ENCODE results near the gene MINPP1. TPM values are rescaled to one million over a fixed set of nuclear protein-coding genes. Genes with fewer than 3 reads are reported as not detected.
"Not testable (repeated sequence)": the region's sequence is repeated elsewhere in the genome, so short reads cannot be mapped to it uniquely, and the experiment has no call there.

MINPP1 gene
- total and polyA plus RNA-seq, 4 donors, result 4.0 to 10.3 (median 8.6) TPM

GRCh38 chr10:87497386-87497785 lies 7.3 kb upstream of the MINPP1 start:
- H3K36me3 ChIP-seq (ENCODE audit: control insufficient read depth in 1 of 2, insufficient read depth in 2 of 2, low read length in 1 of 2); H3K27me3 ChIP-seq (ENCODE audit: control insufficient read depth in 1 of 2, insufficient read depth in 2 of 2, low read length in 1 of 2); H3K4me1 ChIP-seq (ENCODE audit: control insufficient read depth in 1 of 2, insufficient read depth in 2 of 2, low read length in 2 of 2); H3K27ac ChIP-seq (ENCODE audit: low read depth in 1 of 2, low read length in 2 of 2); H3K4me3 ChIP-seq (ENCODE audit: low read length in 2 of 2); DNase-seq; intact Hi-C loops (cut with DNase I); H3K9me3 ChIP-seq (ENCODE audit: control insufficient read depth, low read length); ATAC-seq (ENCODE audit: low FRiP score): not testable (repeated sequence)
- WGBS, 2 donors, result 89 to 93% methylated on average over 2 of the region's 2 CpGs

GRCh38 chr10:87498106-87498789 lies 6.4 kb upstream of the MINPP1 start:
- intact Hi-C loops (cut with DNase I); H3K4me1 ChIP-seq (ENCODE audit: control insufficient read depth in 1 of 2, insufficient read depth in 2 of 2, low read length in 2 of 2); H3K36me3 ChIP-seq (ENCODE audit: control insufficient read depth in 1 of 2, insufficient read depth in 2 of 2, low read length in 1 of 2); H3K27ac ChIP-seq (ENCODE audit: low read depth in 1 of 2, low read length in 2 of 2); H3K4me3 ChIP-seq (ENCODE audit: low read length in 2 of 2); DNase-seq; H3K9me3 ChIP-seq (ENCODE audit: control insufficient read depth, low read length); ATAC-seq (ENCODE audit: low FRiP score); H3K27me3 ChIP-seq (ENCODE audit: control insufficient read depth in 1 of 2, insufficient read depth in 2 of 2, low read length in 1 of 2): not testable (repeated sequence)
- 43 to 47% methylated on average over 1 of the region's 4 CpGs for WGBS, 2 donors

- H3K9me3 ChIP-seq (ENCODE audit: control insufficient read depth, low read length), result no peaks in the 10 kb centered on the region
- intact Hi-C loops (cut with DNase I), result no loop called here
- H3K4me3 ChIP-seq (ENCODE audit: low read length in 2 of 2), result no peak overlapping the region
- WGBS, 2 donors, result 50 to 58% methylated on average over 3 of the region's 3 CpGs
- ATAC-seq (ENCODE audit: low FRiP score) (no peak), DNase-seq (no peak)
- H3K36me3 ChIP-seq (ENCODE audit: control insufficient read depth in 1 of 2, insufficient read depth in 2 of 2, low read length in 1 of 2), result no peaks in the 10 kb centered on the region
- H3K4me1 ChIP-seq (ENCODE audit: control insufficient read depth in 1 of 2, insufficient read depth in 2 of 2, low read length in 2 of 2), result no peaks in the 10 kb centered on the region
- H3K27ac ChIP-seq (ENCODE audit: low read depth in 1 of 2, low read length in 2 of 2), result no peak overlapping the region
- no peaks in the 10 kb centered on the region for H3K27me3 ChIP-seq (ENCODE audit: control insufficient read depth in 1 of 2, insufficient read depth in 2 of 2, low read length in 1 of 2)
These were observed 4.0 kb upstream of the MINPP1 start for GRCh38 chr10:87500646-87501048.

DNA sequence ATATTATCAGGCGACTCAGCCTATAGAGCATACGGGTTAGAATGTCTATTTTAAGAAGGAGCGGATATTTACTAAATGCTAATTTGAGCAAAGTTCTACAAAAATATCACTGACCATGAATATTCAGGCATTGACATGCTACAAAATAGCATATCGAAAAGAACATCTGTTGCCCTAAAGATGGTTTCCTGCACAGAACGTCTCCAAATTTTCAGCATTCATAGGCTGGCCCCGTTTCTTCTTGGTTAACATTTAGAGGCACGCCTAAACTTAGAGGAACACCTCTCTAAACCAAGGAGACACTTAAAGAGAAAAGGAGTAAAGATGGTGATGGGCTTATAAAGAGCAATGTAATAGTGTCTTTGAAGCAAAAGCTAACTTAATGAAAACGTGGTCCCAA lies 1.3 kb upstream of the MINPP1 start:
- Histone ChIP-seq H3K4me3 (ENCODE audit: low read length in 2 of 2) (no peak overlapping the region), H3K4me1 (ENCODE audit: control insufficient read depth in 1 of 2, insufficient read depth in 2 of 2, low read length in 2 of 2) (peaks cover 0 to 1% of the 10 kb centered on the region in 2 donors), H3K9me3 (ENCODE audit: control insufficient read depth, low read length) (no peaks in the 10 kb centered on the region), H3K27me3 (ENCODE audit: control insufficient read depth in 1 of 2, insufficient read depth in 2 of 2, low read length in 1 of 2) (no peaks in the 10 kb centered on the region), H3K36me3 (ENCODE audit: control insufficient read depth in 1 of 2, insufficient read depth in 2 of 2, low read length in 1 of 2) (no peaks in the 10 kb centered on the region), H3K27ac (ENCODE audit: low read depth in 1 of 2, low read length in 2 of 2) (no peak overlapping the region)
- intact Hi-C loops (cut with DNase I), result no loop called here
- ATAC-seq (ENCODE audit: low FRiP score), result no peak
- WGBS, 2 donors, result 94% methylated on average over 8 of the region's 8 CpGs
- no peak for DNase-seq

DNA sequence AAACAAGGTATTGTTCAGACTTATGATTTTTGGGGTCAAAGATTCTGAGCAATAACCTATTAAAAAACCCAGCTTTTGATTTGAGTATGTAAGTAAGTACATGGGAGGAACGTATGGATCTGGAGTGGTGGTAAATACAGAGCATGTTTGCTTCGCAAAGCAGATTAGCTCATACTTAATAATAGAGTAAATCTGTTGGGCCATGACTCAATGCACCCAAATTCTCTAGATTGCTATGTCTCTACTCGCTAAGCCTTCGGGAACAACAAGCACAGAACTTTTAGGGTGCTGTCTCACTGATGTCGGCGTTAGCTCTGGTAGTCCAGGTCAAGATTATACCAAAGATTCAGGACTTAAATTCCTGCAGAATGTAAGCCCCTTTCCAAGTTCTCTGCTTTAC lies 807 bp upstream of the MINPP1 start:
- Histone ChIP-seq H3K36me3 (ENCODE audit: control insufficient read depth in 1 of 2, insufficient read depth in 2 of 2, low read length in 1 of 2) (no peaks in the 10 kb centered on the region), H3K4me3 (ENCODE audit: low read length in 2 of 2) (peak overlapping the region; percentile 55 to 87), H3K4me1 (ENCODE audit: control insufficient read depth in 1 of 2, insufficient read depth in 2 of 2, low read length in 2 of 2) (peaks cover 0 to 1% of the 10 kb centered on the region in 2 donors), H3K9me3 (ENCODE audit: control insufficient read depth, low read length) (no peaks in the 10 kb centered on the region), H3K27ac (ENCODE audit: low read depth in 1 of 2, low read length in 2 of 2) (no peak overlapping the region), H3K27me3 (ENCODE audit: control insufficient read depth in 1 of 2, insufficient read depth in 2 of 2, low read length in 1 of 2) (no peaks in the 10 kb centered on the region)
- ATAC-seq (ENCODE audit: low FRiP score), result no peak
- no peak for DNase-seq
- intact Hi-C loops (cut with DNase I), result no loop called here
- WGBS, 2 donors, result 72 to 76% methylated on average over 6 of the region's 6 CpGs

DNA sequence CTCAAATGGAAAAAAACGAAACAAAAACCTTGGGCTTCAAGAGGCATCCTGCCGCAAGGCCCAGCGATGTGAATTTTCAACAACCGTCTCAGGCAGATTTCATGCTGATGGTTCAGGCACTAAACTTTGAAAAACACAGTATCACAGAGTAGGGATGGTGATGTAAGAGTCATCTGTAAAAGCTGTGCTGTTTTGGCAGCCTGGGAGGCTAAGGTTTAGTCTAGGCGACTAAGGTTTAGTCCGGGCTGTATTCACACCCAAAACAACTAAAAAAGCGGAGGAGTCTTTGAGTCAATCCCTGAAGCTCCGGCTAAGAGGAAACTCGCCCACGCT lies 420 bp upstream of the MINPP1 start:
- Histone ChIP-seq H3K27ac (ENCODE audit: low read depth in 1 of 2, low read length in 2 of 2) (peak overlapping the region; percentile 24 to 57), H3K4me1 (ENCODE audit: control insufficient read depth in 1 of 2, insufficient read depth in 2 of 2, low read length in 2 of 2) (peaks cover 0 to 1% of the 10 kb centered on the region in 2 donors), H3K36me3 (ENCODE audit: control insufficient read depth in 1 of 2, insufficient read depth in 2 of 2, low read length in 1 of 2) (no peaks in the 10 kb centered on the region), H3K4me3 (ENCODE audit: low read length in 2 of 2) (peak overlapping the region; percentile 55 to 87), H3K9me3 (ENCODE audit: control insufficient read depth, low read length) (no peaks in the 10 kb centered on the region), H3K27me3 (ENCODE audit: control insufficient read depth in 1 of 2, insufficient read depth in 2 of 2, low read length in 1 of 2) (no peaks in the 10 kb centered on the region)
- DNase-seq, result no peak
- intact Hi-C loops (cut with DNase I), result no loop called here
- no peak for ATAC-seq (ENCODE audit: low FRiP score)
- 5 to 6% methylated on average over 10 of the region's 10 CpGs for WGBS, 2 donors

- Histone ChIP-seq H3K27me3 (ENCODE audit: control insufficient read depth in 1 of 2, insufficient read depth in 2 of 2, low read length in 1 of 2) (no peaks in the 10 kb centered on the region), H3K4me3 (ENCODE audit: low read length in 2 of 2) (peak overlapping the region; percentile 55 to 87), H3K4me1 (ENCODE audit: control insufficient read depth in 1 of 2, insufficient read depth in 2 of 2, low read length in 2 of 2) (peaks cover 0 to 1% of the 10 kb centered on the region in 2 donors), H3K27ac (ENCODE audit: low read depth in 1 of 2, low read length in 2 of 2) (no peak overlapping the region), H3K36me3 (ENCODE audit: control insufficient read depth in 1 of 2, insufficient read depth in 2 of 2, low read length in 1 of 2) (no peaks in the 10 kb centered on the region), H3K9me3 (ENCODE audit: control insufficient read depth, low read length) (no peaks in the 10 kb centered on the region)
- intact Hi-C loops (cut with DNase I), result no loop called here
- 1% methylated on average over 41 of the region's 41 CpGs for WGBS, 2 donors
- peak; percentile 60 to 79 for DNase-seq
- ATAC-seq (ENCODE audit: low FRiP score), result peak; percentile 77
These were observed 846 bp downstream of the MINPP1 start for GRCh38 chr10:87505366-87506111.

GRCh38 chr10:87506956-87507355 lies 2.3 kb downstream of the MINPP1 start:
- H3K4me1 ChIP-seq (ENCODE audit: control insufficient read depth in 1 of 2, insufficient read depth in 2 of 2, low read length in 2 of 2), result peaks cover 0 to 1% of the 10 kb centered on the region in 2 donors
- H3K27me3 ChIP-seq (ENCODE audit: control insufficient read depth in 1 of 2, insufficient read depth in 2 of 2, low read length in 1 of 2), result no peaks in the 10 kb centered on the region
- intact Hi-C loops (cut with DNase I), result no loop called here
- H3K36me3 ChIP-seq (ENCODE audit: control insufficient read depth in 1 of 2, insufficient read depth in 2 of 2, low read length in 1 of 2), result no peaks in the 10 kb centered on the region
- 80 to 82% methylated on average over 3 of the region's 3 CpGs for WGBS, 2 donors
- DNase-seq (no peak), ATAC-seq (ENCODE audit: low FRiP score) (no peak)
- H3K4me3 ChIP-seq (ENCODE audit: low read length in 2 of 2), result no peak overlapping the region
- H3K9me3 ChIP-seq (ENCODE audit: control insufficient read depth, low read length), result no peaks in the 10 kb centered on the region
- H3K27ac ChIP-seq (ENCODE audit: low read depth in 1 of 2, low read length in 2 of 2), result no peak overlapping the region

Measured in aorta (tissue), 5 donors.